Brain pericyte (primary cell): ENCODE data around the gene ANXA11.

ENCODE experiments used
- DNase-seq: peaks from one replicate; pipeline ENCODE4 v3.0.0-alpha.2; 2012; ENCODE audit warnings: low read depth, low spot score

Gene ANXA11

DNA sequence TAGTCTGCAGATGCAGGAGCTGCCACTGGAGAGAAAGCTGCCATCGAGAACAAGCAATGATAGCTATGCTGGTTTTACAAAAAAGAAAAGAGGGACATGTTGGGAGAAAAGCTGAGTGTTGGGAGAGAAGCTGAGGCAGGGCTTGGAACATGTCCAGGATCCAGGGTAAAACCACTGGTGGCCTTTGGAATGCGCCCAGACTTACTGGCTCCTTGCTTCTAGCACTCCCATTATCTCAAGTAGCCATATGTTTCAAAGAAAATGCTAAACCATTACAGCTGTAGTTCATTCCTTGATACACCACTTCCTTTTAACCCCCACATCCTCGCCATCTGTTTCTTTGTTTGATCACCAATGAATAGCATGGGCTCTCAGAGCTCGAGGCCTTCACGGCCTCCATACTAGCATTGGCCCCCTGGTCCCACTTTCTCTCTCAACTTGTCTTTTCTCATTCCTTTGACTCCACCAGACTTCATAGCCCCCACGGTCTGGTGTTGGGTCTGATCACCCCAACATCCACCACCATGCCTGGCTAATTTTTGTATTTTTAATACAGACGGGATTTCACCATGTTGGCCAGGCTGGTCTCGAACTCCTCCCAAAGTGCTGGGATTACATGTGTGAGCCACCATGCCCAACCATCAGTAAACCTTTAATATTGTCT lies 96.6 kb downstream of the ANXA11 start:
- no peak for DNase-seq

DNA sequence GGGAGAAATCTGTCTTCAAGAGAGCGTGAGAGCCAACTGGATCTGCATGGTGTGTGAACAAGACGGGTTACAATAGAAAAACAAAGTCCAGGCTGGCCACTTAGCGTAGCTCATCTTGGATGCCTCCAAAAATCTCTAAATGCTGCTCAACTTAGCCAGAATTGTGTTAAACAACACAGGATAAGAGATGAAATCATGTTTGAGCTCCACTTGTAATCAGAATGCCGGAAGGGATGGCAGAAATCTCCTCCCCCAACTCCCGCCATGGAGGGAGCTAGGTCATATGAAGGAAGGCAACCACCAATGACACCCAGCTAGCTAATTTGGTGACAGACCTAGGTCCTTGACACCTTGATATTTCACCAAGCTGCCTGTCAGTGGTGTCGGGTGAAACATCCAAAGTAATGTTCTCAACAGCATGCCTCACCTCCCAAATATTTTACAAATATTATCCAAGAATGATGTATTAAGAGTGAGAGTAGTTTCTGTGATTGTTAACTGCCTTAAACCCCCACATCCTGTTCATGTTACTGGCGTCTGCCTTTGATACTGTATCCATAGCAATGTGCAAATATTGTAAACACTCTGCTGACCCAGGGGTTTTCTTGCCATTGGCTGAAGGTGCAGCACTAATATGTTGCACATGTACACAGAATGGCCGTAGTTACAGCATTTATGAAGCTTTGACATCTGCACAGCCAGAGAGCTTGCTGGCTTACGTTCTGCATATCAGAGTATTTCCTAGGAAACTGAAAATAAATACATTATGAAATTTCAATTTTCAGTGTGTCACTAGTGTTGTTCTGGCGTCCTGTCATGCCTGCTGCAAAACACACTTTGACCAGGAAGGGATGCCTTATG lies 101.0 kb downstream of the ANXA11 start:
- DNase-seq: peak; percentile 54
